Hematopoietic multipotent progenitor cell (in vitro differentiated cells): ENCODE measurements around the gene CNTN6. TPM values are rescaled to one million over a fixed set of nuclear protein-coding genes. Genes with fewer than 3 reads are reported as not detected.
A peak's percentile ranks its signal among the peaks of the same experiment; 100 is the strongest.
"Not testable (repeated sequence)": the region's sequence is repeated elsewhere in the genome, so short reads cannot be mapped to it uniquely, and the experiment has no call there.

Experiments used
- DNase-seq, 3 donors: peaks; one replicate each; pipeline ENCODE4 v3.0.0-alpha.2; 2011 to 2015; ENCODE audit warnings: low read depth in 2 of 3, low spot score in 2 of 3
- total RNA-seq: library from RNA; depleted of rRNA; stranded (reverse); fragments of >200 nt; gene quantifications from one replicate; pipeline ENCODE4 v1.2.3, GENCODE V29; 2012

The CNTN6 gene
- total RNA-seq, 1 donor: not detected

DNA sequence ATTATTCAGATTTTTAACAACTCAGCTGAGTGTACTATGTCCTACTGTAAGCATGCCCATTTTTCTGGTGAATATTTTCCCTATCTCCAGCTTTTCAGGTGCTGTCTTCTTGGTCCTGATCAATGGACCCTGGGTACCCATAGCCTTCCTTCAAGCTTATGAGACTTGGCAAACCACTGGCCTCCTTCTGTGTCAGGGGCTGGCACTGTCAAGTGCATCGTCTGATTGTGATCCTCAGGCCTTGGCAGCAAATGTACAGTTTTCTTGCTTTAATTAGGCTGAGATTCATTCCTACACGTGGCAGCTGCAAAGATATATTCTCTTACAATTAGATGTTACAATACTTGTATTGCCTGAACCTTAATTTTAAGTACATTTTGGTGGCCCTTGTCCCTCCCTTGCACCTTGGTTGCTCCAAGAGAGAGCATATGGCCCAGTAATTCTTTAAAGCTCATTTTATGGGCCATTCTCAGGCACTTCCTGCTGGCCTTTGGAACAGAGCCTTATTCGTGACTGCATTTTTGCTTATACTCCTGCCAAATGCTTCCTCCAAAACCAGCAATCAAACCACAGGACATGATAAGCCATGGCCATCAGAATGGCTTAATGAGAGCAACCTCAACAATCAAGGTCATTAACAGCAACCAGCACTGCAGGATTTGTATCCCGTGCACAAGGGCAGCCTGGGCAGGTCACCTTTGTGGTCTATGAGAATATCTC, 179.9 kb downstream of the CNTN6 start:
- DNase-seq: no peak

DNA sequence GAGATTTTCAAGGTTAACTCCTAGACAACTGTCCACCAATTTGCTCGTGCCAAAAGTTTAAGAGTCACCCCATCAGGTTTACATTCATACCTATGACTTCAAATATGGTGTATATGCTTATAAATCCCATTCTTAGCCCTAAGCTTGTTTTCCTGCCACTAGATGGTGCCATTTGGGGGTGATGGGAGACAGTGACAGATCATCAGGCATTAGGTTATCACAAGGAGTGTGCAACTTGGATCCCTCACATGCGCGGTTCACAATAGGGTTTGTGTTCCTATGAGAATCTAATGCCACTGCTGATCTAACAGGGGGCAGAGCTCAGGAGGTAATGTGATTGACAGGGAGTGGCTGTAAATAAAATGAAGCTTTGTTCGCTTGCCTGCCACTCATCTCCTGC, 182.7 kb downstream of the CNTN6 start:
- DNase-seq: peak in 2 of 3 donors; percentile 2 to 15

DNA sequence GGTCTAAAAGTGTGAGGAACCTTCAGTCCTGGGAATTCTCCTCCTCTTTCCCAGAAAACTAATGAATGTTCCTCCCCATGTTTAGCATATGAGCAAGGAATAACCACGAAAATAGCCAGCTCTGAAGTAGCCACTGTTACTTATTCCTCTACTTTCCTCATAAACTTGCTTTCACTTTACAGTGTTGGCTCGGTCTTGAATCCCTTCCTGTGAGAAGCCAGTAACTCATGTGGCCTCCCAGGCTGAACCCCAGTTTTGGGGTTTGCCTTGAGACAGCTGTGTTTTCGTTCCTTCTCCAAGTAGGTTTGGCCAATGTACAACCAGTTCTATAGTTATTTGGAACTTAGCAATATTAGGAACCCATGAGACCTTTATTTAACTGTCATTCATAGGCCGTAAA, 195.0 kb downstream of the CNTN6 start:
- DNase-seq: no peak

DNA sequence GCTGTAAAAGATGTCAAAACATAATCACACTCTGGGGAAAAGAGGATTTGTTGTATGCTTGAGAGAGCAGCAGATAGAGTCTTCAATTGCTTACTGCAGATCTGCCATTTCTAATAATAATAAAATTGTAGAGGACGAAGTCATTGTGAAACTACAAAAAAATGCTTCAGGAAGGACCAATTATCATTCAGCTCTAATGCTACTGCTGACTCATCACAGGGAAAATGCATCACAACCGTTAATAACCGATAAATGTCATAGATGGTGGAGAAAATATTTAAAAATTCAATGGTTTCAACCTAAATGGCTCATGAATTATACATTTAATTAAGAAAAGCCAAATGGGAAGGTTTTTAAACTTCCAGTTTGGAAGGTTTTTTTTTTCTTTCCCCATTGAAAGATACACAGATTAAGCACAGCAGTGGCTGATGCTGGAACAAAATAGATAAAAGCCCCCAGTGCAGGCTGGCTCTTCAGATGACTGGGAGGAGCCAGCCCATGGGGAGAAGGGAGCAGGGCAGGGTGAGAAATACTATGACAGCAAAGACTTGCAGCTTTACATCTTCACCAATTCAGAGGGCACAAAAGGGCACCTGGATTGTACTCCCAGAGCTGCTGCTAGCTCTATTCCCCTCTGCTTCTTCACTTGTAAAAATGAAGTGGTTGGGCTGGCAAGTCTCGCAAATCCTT, 196.1 kb downstream of the CNTN6 start:
- DNase-seq: no peak

DNA sequence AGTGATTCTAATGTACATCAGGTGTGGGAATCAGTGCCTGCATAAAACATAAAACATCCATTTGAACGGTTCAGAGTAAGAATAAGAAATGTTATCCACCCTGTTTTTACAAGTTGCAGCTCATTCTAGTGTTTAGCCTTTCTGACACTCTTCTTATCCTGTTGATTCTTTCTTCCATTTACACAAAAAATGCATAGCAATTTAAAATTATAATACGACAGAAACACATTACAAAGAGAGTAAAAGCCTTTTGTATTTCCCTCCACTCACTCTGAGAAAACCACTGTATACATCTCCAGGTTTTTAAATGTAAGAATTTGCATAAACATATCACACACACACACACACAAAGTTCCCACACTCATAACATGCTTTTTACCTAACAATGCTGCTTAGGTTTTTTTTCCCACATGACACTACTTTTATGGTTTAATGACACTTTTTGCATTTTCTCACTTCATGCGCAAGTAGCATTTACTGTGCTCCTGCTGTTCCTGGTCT, 199.8 kb downstream of the CNTN6 start:
- DNase-seq: no peak

DNA sequence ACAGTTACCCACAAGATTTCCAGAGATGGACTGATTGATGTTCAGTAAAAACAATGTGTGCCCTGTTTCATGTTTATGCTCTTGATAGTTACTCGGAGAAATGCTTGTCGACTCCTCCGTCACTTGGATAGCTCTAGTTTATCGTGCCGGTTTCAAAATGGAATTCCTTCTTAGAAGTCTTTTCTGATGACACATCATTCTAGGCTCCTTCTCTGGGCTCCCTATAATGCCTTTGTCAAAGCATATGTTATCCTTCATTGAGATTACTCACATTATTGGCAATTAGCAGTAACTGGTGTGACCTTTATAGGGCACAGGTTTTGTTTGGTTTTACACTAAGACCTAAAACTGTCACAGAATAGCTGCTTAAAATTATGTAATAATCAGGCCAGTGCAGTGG, 201.8 kb downstream of the CNTN6 start:
- DNase-seq: no peak

DNA sequence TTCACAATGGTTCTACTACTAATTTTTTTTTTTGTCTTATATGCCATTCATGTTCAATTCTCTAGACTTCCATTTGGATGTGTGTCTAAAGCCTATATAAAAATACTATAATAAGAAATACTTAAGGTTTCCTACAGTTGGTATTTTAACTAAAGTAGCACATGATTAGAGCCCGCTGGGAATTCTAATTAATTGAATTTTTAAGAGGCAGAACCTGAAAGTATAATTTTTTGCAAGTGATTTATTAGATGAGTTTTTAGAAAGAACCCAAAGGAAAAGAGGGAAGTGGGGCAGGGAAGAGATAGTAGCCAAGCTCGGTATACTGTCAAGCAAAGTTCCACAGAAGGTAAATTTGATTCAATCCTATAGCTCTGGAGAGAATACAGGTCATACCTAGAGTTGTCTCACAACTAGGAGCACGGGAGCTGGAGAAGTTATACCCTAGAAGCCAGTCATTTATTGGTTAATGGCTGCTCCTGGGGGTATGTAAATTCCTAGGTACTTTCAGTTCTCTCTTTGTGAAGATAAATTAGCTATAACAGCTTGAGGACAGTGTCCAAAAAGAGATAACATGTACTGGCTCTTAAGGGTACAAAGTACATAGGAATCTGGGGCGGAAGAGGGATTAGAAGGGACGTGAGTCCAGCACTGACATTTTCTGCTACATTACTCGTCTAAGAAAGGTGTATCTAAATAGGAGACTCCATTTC, 225.6 kb downstream of the CNTN6 start:
- DNase-seq: no peak

DNA sequence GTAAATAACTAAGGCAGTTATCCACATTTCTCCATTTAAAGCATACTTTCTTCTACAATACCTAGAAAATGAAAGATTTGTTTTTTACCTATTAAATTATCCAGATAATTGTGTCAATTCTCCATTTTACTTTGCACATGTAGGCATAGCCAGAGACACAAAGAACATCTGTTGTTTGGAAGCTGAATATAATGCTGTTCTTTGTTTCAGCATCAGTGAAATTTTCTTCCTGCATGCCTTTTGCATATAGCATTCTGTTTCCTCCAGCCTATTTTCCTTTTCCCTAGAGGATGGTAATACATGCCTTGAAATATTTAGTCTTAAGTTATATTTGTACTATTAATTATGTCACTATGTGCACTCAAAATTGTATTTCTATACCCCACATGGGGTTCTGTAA, 233.7 kb downstream of the CNTN6 start:
- DNase-seq: no peak

DNA sequence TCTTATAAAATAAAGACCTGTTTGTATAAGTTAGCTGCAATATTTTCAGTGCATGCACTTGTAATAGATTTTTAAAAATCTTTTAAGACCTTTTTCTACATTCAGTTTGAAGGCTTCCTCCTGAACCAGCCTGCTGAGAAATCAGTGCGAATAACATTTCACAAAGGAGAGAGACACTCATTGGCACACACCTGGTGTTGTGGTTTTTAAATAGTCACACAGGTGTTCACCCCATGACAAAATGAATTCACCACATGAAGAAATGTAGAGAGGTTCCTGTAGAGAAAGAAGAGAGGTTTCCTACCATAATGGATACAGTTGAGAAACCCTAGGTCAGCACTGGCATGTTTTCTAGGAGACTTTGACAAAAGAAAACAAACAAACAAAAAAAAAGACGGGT, 237.3 kb downstream of the CNTN6 start:
- DNase-seq: no peak

DNA sequence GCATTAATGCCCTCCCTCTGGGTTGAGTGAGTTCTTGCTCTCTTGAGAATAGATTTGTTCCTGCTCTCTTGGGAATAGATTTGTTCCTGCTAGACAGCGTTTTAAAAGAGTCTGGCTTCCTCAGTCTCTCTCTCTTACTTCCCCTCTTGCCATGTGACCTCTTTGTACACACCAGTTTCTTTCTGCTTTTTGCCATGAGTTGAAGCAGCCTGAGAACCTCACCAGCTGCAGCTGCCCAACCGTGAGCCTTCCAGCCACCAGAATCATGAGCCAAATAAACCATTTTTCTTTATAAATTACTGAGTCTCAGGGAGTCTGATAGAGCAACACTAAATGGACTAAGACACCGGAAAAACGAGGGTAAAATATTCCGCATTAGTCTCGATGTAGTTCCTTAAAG, 253.6 kb downstream of the CNTN6 start:
- no peak for DNase-seq

DNA sequence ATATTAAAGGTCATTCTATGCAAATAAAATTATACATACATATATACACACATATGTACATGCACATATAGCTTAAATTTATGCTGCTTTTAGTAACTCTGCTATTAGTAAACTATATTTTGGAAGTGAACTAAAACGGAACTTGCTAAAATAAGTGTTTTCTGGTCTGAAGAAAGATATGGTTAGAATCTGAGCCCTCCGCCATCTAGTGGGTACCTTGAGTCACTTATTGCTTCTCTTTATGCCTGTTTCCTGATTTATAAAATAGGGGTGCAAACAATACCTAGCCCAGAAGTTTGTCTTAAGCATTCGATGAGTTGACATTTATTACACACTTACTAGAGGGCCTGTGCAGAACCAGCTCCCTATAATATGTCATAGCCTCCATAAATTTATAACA, 255.7 kb downstream of the CNTN6 start:
- DNase-seq: no peak

DNA sequence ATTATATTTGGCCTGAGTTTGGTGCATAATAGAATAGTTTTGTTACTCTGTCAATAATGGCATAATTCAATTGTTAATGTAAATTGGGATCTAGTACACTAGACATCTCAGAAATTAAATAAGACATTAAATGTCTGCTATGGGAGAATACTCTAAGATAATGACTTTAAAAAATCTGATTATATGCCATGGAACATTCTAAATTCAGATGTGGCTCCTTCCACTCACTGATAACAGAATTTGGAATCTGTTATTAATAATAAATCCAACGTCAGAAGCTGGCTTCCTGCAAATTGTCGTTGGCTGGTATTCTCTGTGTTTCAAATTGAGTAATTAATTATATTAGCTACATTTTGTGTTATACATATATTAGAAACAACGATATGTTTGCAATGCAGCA, 258.1 kb downstream of the CNTN6 start:
- no peak for DNase-seq

DNA sequence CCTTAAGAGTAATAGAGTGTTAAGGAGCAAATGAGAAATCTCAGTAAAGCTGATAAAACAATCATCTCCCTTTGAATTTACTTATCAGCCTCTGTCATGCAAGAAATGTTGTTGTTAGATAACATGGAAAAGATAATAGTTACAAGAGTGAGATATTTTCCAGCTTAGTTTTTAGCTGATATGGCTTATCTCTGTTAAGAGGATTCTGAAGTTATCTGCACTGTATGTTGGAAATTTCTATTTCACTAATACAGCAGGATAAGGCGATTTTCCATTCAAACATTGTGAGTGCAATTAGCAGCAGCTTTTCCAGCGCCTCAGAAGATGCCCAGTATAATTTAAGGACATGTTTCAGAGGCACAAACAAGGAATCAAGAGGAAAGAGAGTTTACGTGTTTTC, 262.9 kb downstream of the CNTN6 start:
- DNase-seq: no peak

DNA sequence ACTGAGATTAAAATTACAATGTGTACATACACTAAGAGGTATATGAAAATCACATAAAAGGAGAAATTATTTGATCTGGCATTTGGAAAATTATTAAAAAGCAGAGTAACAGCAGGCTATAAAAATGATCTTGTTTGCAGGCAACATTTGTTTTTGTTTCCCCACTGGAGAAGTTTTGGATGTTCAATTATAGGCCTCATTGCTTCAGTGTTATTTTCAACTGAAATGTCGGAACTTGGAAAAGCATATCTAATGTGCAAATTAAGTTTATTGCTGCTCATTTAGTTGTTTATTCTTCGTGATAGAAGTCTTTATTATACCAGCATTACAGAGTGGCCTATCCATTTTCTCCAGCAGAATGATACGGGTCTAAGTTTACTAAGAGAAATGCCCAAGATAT, 263.3 kb downstream of the CNTN6 start:
- DNase-seq: no peak

DNA sequence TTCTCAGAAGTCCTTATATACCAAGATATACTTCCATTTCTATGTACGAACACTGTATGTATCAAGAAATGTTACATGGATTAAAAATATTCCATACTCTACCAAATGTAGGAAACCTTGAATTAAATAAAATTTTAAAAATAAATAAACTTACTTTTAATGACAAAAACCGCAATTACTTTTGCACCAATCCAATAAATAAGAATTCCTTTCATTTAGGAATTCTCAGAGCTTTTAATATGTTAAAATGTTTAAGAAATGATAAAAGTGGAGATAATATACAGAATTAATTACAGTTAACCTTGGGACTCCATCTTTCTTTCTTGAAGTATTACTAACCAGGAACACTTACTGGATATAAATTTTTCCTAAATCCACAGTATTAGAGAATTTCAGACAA, 272.7 kb downstream of the CNTN6 start:
- no peak for DNase-seq

DNA sequence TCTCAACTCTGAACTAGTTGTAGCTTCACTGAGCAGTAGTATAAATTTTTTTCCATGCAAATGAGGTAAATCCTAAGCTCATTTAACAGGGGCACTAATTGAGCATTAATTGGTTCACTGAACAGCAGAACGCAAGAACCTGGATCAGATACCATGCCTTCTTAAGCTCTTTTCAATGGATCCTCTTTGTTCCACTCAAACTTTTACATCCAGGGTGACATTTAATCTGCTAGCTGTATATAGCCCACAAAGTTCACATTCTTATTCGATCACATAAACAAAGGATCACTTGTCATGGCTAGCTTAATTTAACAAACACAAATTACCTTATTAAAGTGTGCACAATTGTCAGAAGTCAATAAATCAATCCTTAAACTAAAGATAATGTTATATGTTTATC, 281.6 kb downstream of the CNTN6 start:
- no peak for DNase-seq

DNA sequence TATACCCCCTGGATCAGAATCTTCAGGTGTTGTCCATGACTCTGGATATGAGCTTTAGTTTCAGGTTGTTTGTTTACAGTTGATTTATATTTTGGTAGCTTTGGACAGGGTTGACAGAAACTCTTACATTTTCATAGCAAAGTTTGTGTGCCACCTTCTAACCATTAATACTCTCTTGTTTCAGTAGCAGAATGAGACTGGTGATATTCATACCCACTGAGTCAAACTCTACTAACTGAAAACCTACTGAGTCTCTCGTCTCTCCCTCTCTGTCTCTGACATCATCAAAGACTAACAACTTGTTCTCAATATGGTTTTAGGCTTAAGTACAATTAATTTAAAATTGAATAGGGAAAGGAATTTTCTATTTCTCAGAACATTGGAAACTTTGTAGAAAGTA, 282.3 kb downstream of the CNTN6 start:
- DNase-seq: no peak

DNA sequence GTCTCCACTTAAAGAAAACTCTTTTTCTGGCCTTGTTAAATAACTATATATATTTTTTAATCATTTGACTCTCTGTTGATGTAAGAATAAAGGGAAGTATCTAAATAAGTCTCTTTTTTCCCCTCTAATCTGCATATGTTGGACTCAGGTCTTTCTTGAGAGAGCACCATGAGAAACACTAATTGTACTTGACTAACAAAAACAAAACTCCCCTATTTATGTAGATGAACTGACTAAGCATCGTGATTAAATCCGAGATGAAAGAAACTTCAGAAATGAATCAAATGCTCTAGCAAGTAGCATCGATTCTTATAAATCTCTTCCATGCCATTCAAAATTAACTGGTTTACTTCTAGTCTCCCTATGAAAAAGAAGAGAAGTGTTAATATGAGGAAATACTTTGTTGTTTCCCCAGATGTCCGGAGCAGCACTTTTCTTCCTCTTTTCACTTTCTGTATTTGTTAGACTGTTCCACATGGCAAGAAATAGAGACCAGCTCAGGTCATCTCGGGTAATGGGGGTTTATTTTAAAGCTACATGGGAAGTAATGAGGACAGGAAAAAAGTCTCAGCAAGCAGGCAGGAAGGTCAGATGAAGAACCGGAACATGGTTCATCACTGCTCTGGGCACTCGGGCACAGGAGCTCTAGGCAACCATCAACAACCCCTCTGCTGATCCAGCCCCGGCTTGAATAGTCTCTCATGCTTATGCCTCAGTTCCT, 288.3 kb downstream of the CNTN6 start:
- no peak for DNase-seq

DNA sequence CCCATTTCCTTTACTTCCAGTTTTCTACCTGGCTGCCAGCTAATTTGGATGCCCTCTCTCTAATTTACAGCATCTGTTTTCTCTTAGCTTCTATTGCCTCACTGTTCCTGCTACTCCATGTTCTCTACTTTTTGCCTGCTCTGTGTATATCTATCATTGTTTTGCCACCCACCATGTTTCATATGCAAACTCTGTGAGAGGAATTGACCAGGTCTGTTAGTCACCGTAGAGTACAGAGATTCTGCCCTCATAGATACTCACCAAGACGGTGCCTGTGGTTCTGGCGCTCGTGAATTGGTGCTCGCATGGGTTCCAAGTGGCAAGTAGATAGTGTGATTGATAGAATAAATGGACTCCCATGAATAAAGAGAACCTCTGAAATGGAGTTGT, 288.8 kb downstream of the CNTN6 start:
- DNase-seq: no peak

DNA sequence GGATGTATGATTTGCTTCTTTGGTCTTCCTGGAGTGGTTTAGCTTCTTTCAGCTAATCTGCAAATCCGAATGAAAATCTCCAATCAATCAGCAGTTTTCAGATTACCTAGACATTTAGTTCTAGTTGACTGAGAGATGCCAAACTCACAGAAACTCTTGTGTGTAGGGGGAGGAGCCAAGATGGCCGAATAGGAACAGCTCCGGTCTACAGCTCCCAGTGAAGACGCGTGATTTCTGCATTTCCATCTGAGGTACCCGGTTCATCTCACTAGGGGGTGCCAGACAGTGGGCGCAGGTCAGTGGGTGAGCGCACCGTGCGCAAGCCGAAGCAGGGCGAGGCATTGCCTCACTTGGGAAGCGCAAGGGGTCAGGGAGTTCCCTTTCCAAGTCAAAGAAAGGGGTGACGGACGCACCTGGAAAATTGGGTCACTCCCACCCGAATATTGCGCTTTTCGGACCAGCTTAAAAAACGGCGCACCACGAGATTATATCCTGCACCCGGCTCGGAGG, 294.6 kb downstream of the CNTN6 start:
- not testable (repeated sequence) for DNase-seq

DNA sequence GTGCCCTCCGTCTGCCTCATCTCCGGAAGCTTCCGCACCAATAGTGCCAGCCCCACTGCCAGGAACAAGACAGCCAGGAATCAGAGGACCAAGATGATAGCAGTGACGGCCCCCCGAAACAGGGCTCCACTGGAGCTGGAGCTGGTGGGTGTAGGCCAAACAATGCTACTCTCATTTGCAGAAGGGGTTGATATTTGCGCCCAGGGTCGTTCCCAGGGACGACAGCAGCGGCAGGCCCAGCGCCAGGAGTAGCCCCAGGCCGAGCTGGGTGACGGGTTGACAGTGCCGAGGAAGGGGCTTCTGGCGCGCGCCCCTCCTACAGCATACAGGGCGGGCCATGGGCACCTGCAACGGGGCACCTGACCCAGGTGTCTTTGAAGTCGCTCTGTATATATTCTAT, 301.4 kb downstream of the CNTN6 start:
- no peak for DNase-seq
